NCI-H1694 (cell line): ENCODE data around the gene SLC35F3.
"Not testable (repeated sequence)": the region's sequence is repeated elsewhere in the genome, so short reads cannot be mapped to it uniquely, and the experiment has no call there.

ENCODE experiments used
- DNase-seq: peaks from one replicate; lab custom pipeline; 2025; lab: John Stamatoyannopoulos, UW

The SLC35F3 gene

DNA sequence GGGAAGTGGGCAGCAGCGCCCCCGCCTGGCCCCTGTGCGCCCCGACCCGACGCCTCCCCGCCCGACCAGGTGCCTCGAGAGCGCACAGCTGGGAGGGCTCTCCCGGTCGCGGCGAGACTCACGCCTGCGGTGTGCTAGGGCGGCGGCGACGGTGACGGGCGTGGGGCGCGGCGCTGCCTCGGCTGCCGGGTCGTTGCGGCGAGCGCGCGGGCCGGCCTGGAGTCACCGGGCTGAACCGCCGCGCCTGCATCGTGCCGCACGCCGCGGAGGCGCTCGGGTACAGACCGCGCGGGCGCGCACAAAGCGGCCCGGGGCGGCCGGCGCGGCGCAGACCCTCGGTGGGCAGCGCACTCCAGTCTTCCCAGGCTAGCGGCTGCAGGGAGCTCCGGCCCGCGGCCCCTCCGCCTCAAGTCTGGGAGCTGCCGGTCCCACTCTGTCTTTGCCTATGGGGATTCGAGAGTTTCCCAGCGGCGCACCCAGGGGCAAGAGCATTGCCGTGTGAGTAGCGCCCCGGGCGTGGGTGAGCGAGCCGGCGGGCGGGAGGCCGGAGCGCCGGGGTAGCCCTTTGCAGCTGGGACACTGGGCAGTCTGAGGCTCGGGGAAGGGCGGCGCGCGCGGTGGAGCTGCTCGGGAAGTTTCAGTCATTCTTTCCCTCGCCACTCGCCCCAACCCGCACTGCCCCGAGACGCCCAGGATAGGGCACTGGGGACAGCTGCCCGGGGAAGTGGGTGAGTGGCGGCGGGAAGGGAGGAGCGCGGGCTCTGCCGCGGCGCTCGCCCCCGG is at the start of gene SLC35F3:
Gene SLC35F3 (plus strand): TSS at position 44 of the 783 bp plus-strand sequence.
- DNase-seq: peak; percentile 62

DNA sequence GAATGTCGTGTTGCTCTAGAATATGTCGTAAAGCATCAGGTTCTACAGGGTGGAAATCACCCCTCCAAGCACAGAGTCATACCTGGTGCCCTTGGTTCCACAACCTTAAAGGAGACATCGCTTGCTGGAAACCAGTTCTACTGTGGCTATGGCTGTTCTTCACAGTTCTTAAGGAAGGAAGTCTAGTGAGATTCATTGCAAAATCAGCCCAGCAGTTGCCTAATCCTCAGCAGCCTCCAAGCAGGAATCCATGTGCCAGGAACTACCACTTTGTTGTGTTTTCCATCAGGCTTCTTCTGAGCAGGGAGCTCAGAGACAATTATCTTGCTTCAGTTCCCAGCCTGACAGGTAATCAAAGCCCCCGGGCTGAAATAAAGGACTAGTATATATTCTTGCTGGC is 45.0 kb upstream of the SLC35F3 start:
- no peak for DNase-seq

DNA sequence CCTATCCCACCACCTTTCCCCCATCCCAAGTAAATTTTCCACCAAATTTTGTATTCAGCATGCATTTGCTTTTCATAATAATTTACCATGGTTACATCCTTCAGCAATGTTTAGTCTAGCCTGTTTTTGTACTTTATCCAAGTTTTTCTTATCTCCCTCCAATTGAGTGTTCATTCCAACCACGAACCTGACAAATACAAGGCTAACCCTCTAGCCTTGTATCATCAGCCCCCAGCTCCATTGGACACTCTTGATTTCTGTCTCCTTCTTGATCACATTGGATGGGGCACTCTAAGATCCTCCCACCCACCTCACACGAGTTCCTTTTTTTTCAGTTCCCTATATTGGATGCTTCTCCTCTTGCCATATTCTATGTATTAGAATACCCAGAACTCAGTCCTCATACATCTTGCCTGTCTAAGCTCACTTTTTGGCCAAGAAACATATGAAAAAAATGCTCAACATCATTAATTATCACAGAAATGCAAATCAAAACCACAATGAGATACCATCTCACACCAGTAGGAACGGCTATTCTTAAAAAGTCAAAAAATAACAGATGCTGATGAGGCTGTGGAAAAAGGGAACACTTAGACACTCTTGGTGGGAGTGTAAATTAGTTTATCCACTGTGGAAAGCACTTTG is 40.5 kb upstream of the SLC35F3 start:
- DNase-seq: no peak

DNA sequence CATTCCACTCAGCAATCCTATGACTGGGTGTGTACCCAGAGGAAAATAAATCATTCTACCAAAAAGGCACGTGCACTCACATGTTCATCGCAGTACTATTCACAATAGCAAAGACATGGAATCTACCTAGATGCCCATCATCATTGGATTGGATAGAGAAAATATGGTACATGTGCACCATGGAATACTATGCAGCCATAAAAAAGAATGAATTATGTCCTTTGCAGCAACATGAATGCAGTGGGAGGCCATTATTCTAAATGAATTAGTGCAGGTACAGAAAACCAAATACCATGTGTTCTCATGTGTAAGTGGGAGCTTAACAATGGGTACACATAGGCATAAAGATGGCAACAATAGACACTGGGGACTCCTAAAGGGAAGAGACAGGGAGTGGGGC is 39.9 kb upstream of the SLC35F3 start:
- no peak for DNase-seq

DNA sequence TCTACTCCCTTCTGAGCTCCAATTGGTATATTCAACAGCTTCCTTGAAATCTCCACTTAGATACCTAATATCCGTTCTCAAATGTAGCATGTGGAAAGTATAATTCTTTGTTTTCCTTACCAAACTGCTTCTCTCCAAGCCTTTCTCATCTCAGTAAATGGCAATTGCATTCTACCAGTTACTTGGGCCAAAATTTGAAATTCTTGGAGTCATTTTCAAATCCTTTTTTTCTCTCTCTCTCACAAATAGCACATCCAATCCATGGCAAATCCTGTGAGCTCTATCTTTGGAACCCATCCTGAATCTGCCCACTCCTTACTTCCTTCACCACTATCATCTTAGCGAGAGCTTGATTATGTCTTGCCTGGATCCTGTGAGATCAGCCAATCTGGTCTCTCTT is 39.3 kb upstream of the SLC35F3 start:
- no peak for DNase-seq

DNA sequence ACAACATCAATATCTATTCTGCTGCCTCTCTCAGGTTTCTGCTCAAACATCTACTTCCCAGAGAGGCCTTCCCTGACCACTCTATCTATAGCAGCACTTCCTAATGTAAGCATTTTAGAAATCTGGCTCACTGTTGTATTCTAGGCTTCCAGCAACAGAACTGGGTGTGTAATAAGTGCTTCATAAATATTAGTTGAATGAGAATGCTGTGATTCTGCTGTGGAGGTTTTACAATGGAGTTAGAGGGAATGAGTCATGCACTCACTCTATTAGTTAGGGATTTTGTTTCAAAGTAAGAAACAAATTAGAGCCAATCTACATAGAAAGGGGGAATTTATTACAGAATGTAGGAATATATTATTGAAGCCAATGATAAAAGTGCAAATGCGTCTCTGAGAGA is 38.6 kb upstream of the SLC35F3 start:
- DNase-seq: no peak

DNA sequence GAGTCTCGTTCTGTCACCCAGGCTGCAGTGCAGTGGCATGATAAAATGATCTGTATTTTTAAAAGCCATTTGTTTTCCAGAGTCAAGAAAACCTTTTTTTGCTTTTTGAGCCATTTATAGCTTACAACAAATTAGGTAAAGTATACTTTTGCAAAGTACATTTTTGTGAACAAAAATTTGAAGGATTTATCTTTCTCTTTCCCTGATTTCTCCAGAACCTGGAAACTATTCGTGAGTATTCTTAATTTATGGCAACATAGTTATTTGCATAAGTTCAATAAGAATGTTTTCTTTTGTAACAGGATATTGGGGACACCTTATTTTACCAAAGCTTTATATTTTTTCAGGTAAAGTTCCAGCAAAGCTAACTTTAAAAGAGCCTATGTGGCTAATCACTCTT is 37.4 kb upstream of the SLC35F3 start:
- no peak for DNase-seq

DNA sequence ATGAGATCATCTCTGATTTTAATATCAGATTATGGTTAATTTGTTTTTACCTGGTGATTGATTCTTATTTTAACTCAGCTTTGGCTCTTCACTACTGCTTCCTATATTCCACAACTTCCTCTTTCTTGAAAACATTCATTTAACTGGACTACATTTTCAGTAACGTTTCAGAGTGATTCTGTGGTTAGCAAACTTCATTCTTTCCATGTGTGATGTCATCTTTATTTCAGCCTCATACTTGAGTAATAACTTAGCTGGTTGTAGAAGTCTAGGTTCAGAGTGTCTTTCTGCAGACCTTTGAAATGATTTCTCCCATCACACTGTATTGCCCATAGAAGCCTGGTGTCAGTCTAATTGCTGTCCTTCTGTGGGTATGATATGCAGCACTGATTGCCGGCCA is 36.0 kb upstream of the SLC35F3 start:
- no peak for DNase-seq

DNA sequence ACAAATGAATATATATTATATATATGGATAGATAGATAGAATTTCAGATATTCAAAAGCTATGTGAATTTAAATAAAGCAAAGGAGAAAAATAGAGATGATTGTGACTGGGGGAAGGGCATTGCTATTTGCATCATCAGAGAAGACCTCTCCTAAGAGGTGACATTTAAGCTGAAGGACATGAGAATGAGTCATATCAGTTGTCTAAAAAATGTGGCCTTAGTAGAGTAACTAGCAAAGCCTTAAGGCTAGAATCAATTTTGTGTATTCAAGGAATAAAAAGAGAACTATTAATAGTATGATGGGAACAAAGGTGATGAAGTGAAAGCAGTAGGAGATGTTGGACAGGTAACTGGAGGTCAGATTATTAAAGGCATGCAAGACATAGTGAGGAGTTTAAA is 34.8 kb upstream of the SLC35F3 start:
- no peak for DNase-seq

DNA sequence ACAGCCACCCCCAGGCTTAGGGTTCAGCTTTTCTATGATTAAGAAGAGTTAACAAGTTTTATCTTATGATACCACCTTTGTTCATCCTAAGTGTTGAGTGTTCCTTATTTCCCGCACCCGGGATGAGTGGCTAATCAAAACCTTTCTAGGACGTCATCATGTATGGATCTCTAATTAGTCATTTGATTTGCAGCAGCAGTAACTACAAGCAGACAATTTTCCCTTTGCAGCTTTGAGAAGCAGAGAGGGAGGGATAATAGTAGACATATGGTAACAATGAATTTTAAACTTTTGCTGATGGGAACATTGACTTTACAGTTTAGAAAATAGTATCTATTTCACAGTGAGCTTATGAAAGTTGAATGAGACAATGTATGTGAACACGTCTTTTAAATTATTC is 30.8 kb upstream of the SLC35F3 start:
- DNase-seq: no peak

DNA sequence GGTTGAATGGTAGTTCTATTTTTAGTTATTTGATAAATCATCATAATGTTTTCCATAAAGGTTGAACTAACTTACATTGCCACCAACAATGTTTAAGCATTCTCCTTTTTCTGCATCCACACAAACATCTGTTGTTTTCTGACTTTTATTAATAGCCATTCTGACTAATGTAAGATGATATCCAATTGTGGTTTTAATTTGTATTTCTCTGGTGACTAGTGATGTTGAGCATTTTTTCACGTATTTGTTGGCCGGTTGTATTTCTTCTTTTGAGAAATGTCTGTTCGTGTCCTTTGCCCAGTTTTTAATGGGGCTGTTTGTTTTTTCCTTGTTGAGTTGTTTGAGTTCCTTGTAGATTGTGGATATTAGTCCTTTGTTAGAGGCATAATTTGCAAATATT is 24.6 kb upstream of the SLC35F3 start:
- DNase-seq: peak; percentile 28

DNA sequence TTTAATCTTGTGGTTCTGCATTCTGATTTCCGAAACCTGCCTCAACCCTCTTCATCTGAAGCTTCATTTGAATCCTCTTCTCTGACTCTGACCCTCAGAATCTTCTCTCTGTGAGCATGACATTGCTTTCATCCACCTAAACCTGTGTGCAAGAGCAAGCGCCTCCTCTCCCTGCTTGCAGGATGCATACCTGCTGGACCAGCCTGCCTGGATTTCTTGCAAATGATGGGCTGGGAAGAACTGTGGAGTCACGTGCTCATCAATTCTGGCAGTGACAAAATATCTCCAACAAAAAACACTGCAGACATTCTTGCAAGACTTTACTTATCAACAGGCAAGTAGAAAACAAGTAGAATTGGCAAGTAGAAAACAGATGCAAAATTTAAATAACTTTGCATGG is 20.8 kb upstream of the SLC35F3 start:
- no peak for DNase-seq

DNA sequence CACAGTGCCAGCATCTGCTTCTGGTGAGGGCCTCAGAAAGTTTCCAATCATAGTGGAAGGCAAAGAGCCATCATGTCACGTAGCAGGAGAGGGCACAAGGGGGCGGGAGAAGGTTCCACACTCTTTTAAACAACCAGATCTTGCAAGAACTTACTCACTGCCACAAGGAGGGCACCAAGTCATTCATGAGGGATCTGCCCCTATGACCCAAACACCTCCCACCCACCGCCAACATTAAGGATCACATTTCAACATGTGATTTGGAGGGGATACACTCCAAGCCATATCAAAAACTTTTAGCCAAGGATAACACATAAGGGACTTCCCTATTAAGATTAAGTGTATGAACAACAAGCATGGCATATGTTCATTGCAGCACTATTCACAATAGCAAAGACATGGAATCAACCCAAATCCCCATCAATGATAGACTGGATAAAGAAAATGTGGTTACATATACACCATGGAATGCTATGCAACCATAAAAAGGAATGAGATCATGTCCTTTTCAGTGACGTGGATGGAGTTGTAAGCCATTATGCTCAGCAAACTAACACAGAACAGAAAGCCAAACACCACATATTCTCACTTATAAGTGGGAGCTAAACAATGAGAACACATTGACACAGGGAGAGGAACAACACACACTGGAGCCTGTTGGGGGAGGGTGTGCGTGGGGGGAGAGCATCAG is 19.9 kb upstream of the SLC35F3 start:
- DNase-seq: no peak

DNA sequence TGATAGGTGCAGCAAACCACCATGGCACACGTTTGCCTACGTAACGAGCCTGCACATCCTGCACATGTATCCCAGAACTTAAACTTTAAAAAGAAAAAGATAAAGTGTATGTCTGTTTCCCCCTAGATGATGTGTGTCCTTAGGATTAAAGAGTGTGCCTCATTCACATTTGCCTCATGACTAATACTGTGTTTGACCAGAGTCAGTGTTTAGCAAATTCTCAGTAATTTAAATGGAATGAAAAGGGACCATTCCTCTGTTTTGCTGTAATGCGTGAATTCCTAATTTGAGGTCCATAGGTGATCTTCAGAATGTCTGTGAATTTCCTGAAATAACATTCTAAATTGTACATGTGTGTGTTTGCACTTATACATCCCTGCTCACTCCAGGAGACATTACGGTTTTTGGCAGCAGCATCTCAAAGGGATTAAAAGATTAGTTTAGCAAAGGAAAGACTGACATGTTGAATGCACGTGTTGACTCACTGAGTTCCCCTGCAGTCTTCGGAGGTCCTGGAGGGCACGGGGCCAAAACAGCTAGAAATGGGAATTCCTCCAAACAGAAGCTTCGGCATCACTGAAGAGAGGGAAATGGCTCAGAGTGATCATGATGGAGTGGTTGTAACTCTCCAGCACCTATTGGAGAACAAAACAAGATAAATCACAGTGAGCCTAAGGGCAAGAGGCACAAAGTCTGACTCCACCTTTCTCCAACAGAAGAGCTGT is 19.1 kb upstream of the SLC35F3 start:
- DNase-seq: no peak

DNA sequence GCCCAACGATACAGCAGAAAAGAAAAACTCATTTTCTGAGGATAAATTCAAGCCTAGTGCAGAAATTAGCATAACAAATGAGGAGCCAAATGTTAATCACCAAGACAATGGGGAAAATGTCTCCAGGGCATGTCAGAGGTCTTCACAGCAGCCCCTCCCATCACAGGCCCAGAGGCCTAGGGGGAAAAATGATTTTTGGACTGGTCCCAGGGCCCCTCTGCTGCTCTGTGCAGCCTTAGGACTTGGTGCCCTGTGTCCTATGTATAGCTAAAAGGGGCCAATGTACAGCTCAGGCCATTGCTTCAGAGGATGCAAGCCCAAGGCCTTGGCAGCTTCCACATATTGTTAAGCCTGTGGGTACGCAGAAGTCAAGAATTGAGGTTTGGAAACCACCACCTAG is 13.3 kb upstream of the SLC35F3 start:
- DNase-seq: not testable (repeated sequence)

DNA sequence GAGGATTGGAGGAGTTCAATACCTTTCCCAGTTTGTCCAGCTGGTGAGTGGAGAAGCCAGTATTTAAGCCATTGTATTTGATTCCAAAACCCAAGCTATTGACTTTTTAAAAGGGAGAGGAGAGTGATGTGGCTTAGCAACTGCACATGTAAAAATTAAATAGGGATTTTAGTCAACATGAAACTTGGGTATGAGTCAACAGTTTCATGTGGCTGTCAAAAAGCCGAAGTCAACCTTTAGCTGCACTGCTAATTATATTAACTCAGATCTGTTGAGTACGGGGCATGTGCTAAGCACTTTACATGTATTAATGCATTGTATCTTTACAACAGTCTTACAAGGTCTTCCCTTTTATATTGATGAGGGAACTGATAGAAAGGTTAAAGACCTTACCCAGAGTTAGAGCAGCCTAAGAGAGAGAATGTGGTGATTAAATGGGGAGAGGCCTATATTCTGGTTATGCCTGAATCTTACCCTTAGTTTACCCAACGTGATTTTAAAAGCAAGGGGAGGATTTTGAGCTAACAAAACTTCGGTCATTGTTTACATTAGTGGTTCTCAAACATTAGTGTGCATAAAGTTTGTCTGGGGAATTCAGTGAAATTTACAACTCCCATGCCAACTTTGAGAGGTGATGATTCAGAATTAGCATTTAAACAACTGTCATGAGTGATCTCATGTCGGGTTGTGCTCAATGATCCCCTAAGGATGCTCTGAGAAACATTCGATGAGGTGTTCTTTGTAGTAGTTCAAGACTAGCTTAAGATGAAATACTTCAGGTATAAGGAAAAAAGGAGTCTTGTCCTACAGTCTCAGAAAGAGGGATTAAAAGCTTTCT is 6.9 kb upstream of the SLC35F3 start:
- DNase-seq: no peak

DNA sequence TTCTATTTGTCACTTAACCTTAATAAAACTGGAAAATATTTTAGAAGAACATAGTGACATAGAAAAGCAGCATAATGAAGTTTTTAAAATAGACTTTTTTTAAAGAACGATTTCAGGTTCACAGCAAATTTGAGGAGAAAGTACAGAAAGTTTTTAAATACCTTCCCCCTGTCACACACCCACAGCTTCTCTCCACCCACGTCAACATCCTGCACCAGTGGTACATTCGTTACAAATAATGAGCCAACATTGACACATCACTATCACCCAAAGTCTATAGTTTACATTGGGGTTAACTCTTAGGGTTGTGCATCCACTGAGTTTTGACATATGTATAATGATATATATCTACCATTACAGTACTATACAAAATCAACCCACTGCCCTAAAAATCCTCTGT is 3.0 kb upstream of the SLC35F3 start:
- DNase-seq: no peak

DNA sequence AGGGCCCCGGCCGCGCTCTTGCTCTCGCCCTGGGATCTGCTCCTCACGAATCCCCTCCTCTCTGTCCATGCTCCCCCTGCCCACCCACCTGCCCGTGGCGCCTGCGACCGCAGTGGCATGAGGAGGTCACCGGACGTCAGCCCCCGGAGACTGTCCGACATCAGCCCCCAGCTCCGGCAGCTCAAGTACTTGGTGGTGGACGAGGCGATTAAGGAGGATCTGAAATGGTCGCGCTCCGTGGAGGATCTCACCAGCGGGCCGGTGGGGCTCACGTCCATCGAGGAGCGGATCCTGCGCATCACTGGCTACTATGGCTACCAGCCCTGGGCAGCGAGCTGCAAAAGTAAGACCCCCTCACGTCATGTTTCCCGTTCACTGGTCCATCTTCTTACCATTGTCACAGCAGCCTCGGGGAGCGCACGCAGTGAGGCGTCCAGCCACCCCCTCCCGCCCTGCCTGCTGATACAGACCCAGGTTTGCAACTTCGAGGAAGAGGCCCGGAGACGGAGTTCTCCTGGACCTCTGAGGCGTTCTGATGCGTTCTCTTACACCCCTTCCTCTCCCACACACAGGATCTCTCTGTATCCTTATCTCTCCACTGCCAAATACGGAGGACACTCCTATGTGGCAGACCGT is 1.1 kb downstream of the SLC35F3 start:
- no peak for DNase-seq

DNA sequence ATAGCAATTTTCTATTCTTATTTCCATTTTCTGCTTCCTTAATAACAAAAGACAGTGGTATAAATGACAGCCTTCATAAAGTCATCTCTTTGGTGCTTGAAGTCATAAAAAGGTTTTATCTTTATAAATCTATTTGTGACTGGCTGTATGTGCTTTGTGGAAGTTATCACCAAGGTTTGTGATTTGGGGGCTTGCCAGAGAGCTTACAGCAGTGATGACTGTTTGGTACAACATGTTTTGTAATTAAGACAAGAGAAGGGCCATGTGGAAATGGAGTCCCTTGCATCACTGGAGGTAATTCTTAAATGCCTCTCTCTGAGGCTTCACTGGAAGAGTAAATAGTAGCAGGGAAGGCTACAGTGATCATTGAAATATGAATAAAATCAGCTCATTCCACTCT is 2.7 kb downstream of the SLC35F3 start:
- DNase-seq: no peak

DNA sequence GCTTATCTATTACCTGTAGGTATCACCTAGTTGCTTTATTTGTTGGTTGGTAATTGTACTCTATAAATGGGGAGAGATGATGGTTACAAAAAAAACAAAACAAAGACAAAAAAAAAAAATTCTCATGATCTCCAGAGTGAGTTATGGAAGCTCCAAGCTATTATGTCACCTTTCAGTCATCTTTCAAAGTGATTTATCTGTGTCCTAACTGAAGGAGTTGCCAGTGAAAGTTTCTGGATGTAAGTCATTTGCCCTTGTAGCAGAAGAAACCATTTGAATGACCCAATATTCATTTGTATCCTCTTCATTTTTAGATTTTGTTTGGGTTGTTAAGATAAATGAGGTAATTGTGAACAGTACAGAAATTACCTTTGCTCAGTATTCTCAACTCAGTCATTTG is 3.6 kb downstream of the SLC35F3 start:
- DNase-seq: no peak

DNA sequence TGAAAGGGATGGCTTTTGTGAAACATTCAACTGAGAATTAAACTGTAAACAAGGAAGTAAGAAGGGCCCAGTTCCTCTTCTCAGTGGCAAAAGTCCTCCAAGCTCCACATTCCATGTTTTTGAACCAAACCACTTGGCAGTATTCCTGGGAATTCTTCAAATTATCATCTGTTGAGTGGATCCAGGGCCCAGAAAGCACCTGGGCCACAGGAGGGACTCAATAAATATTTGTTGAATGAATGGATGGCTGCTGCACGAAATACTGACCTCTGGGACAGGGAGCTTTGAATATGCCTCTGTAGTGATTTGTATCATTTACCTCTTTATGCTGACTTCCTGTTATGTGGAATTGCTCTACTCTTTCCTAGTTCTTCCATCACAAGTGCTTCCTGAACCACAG is 4.7 kb downstream of the SLC35F3 start:
- no peak for DNase-seq
